Activated CD4-positive, alpha-beta T cell treated with anti-CD3 and anti-CD28 coated beads, Interleukin-2, Interleukin-4, amounts not matched to agents 100 ng/mL and 50 ng/mL, durations not matched to agents 16 hours and 8 hours (primary cell): ENCODE measurements around the gene VSX2.
"Not testable (repeated sequence)": the region's sequence is repeated elsewhere in the genome, so short reads cannot be mapped to it uniquely, and the experiment has no call there.

Experiments used
- DNase-seq: peaks from one replicate; pipeline ENCODE4 v3.0.0-alpha.2; 2020; ENCODE audit warnings: low spot score

The VSX2 gene

DNA sequence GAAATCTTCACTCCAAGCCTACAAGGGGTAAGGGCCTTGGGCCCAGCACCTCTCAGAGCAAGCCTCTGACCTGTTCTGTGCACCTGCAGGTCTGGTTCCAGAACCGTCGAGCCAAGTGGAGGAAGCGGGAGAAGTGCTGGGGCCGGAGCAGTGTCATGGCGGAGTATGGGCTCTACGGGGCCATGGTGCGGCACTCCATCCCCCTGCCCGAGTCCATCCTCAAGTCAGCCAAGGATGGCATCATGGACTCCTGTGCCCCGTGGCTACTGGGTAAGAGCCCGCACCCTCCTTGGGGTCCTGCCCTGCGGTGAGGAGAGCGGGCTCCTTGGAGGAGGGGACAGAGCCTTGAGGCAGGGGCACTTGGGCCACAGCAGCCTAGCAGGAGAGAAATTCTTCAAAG, 20.3 kb downstream of the VSX2 start:
- no peak for DNase-seq

GRCh38 chr14:74260525-74261233, 21.4 kb downstream of the VSX2 start:
- DNase-seq = no peak

GRCh38 chr14:74261288-74261687, 22.0 kb downstream of the VSX2 start:
- no peak for DNase-seq

- DNase-seq = no peak
Measured at GRCh38 chr14:74262076-74262475, 22.8 kb downstream of the VSX2 start.

DNA sequence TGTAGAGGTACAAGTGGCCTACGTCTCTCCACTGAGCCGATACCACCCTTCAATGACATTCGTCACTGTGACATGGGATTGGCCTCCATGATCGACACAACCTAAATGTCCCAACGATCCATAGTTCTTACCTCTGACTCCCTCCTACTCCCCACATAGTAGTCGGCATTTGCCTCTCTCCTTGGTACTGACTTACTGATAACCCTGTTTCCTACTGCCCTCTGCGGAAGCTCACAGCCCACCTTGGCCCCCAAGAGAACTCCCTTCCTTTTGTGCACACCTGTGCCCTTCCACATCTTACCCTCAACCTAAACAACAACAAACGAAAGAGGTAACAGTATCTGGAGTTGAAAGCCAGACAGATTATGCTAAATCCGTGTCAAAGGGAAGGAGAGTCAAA, 23.9 kb downstream of the VSX2 start:
- DNase-seq = no peak

DNA sequence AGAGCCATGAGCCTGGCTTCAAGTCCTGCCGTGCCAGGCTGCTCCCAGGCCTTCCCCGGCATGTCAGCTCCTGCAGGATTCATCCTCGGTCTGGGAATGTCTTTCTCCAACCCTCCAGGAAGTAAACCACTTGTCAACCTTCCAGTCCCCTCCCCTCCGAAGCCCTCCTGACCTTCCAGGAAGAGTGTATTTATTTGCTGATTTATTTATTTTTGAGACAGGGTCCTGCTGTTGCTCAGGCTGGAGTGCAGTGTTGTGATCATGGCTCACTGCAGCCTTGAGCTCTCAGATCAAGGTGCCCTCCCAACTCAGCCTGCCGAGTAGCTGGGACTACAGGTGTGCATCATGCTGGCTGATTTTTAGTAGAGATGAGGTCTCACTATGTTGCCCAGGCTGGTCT, 24.7 kb downstream of the VSX2 start:
- no peak for DNase-seq

- no peak for DNase-seq
Measured at GRCh38 chr14:74265301-74265965, 26.2 kb downstream of the VSX2 start.

DNA sequence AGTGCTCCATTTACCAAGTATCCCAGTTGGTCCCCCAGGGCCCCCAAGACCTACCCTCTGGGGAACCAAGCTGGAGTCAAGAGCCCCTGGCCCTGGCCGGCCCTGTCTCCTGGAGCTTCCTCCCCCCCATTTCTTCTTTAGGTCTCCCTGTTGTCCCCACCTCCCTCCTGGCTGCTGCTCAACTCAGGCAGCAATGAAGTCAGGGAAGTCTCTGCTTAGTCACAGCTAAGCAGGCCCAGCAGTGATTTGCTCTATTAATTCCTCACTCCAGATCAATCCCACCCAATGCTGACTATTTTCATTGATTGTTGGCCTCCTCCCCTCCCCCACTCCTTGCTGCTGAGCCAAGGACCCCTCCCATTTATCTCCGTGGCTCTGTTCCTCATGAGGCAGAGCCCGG, 28.3 kb downstream of the VSX2 start:
- DNase-seq = no peak

DNA sequence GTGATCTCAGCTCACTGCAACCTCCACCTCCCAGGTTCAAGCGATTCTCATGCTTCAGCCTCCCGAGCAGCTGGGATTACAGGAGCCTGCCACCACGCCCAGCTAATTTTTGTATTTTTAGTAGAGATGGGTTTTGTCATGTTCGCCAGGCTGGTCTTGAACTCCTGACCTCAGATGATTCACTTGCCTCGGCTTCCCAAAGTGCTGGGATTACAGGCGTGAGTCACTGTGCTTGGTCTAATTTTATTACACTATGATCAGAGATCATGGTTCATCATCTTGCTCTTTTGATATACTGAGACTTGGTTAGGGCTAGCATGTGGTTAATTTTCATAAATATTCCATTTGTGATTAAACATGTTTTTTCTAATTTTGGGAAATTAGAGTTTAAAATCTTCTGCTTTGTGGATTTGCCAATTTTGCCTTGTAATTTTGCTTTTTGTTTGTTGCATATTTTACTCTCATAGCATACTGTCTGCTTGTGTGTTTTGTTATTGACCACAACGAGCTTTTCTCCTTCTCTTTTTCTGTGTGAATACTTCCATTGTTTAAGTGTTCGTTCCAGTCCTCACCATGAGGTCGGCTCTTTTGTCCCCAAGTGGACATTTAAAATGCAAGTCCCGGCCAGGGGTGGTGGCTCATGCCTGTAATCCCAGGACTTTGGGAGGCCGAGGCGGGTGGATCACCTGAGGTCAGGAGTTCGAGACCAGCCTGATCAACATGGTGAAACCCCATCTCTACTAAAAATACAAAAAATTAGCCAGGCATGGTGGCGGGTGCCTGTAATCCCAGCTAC, 31.3 kb downstream of the VSX2 start:
- not testable (repeated sequence) for DNase-seq

GRCh38 chr14:74271365-74271764, 32.1 kb downstream of the VSX2 start:
- no peak for DNase-seq

GRCh38 chr14:74275241-74275841, 36.1 kb downstream of the VSX2 start:
- no peak for DNase-seq

GRCh38 chr14:74278080-74278479, 38.8 kb downstream of the VSX2 start:
- no peak for DNase-seq

GRCh38 chr14:74281069-74281468, 41.8 kb downstream of the VSX2 start:
- DNase-seq = no peak

GRCh38 chr14:74286736-74287135, 47.5 kb downstream of the VSX2 start:
- no peak for DNase-seq

GRCh38 chr14:74289801-74290200, 50.6 kb downstream of the VSX2 start:
- DNase-seq = no peak

GRCh38 chr14:74290415-74290814, 51.2 kb downstream of the VSX2 start:
- DNase-seq = peak; percentile 27

GRCh38 chr14:74292061-74292460, 52.8 kb downstream of the VSX2 start:
- DNase-seq = no peak

DNA sequence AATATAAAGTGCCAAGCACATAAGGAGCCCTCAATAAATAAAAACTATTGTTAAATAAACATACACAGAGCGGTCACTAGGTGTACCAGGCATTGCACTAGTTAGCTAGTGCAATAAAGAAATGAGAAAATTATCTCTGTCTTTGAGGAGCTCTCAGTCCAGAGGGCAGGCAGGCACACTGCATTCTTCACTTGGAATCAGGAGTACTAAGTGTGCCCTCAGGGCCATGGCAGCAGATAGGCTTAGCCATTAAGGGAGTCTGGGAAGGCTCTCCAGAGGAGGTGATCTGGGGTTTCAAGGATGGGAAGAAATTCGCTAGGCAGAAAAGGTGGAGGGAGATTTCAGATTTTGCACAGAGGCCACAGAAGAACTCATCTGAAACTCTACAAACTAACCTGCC, 54.4 kb downstream of the VSX2 start:
- DNase-seq = no peak

GRCh38 chr14:74296037-74296467, 56.8 kb downstream of the VSX2 start:
- DNase-seq = no peak

- no peak for DNase-seq
Measured at GRCh38 chr14:74297986-74298385, 58.7 kb downstream of the VSX2 start.

GRCh38 chr14:74299061-74299545, 59.9 kb downstream of the VSX2 start:
- peak; percentile 33 for DNase-seq

DNA sequence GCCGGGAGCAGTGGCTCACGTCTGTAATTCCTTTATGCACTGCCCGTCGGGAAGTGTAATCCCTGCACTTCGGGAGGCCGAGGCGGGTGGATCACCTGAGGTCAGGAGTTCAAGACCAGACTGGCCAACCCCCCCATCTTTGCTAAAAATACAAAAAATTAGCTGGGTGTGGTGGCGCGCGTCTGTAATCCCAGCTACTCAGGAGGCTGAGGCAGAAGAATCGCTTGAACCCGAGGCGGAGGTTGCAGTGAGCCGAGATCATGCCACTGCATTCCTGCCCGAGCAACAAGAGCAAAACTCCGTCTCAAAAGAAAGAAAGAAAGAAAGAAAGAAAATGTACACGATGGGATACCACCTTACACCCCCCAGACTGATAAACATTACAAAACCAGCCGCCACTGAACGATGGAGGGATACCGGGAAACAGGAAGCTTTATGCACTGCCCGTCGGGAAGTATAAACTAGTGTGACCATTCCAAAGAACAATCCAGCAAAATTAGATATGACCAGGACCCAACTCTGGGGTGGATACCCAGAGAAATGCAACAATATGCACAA, 62.4 kb downstream of the VSX2 start:
- DNase-seq = no peak
